HepG2 (cell line): ENCODE data around the gene NR2F6. TPM values are rescaled to one million over a fixed set of nuclear protein-coding genes. Genes with fewer than 3 reads are reported as not detected.
A peak's percentile ranks its signal among the peaks of the same experiment; 100 is the strongest.

Source experiments
- ATAC-seq: fragments of 200-7000 bp; cut with Tn5 transposase; 3 replicates; pipeline ENCODE4 v1.9.1; 2020; ENCODE audit warnings: mild to moderate bottlenecking, moderate library complexity
- BruUV-seq: library from RNA; stranded (reverse); fragments of 400-500 nt; replicated peaks from 2 replicates; lab custom pipeline; 2021; lab: Mats Ljungman, UMichigan
- CTCF ChIA-PET: fragments of 300-600 bp; formaldehyde crosslinking; extraction: SDS; loops from one replicate; lab custom pipeline; 2021; ENCODE audit warnings: low total read pairs, inconsistent platforms, low intra/inter-chr PET ratio; lab: Yijun Ruan, JAX
- POLR2A ChIA-PET: fragments of 350-600 bp; sonication (Branson Sonifier 250); formaldehyde crosslinking; loops from one replicate; lab custom pipeline; 2020; ENCODE audit warnings: antibody characterized with exemption, inconsistent platforms; lab: Yijun Ruan, JAX
- DNase-seq: peaks from one replicate; pipeline ENCODE4 v3.0.0-alpha.2; 2015; ENCODE audit warnings: low spot score
- FAIRE-seq: peaks from 3 replicates; lab custom pipeline; 2011; peaks lifted over from hg19 to GRCh38; lab: Jason Lieb, UNC
- H2AFZ ChIP-seq: one replicate; pipeline ENCODE4 v1.6.1; 2011; ENCODE audit warnings: low read length, inconsistent platforms
- H3K27ac ChIP-seq: fragments of 300-600 bp; 3 replicates; pipeline ENCODE4 v1.8.0; 2011; ENCODE audit warnings: mixed run types, mild to moderate bottlenecking, mixed read lengths, low read length, inconsistent platforms; ENCODE audit not compliant: insufficient read depth; ENCODE audit errors: extremely low read length
- H3K27me3 ChIP-seq, 2 experiments: fragments of 200-600 bp in 1 of 2; 2 replicates in 1 of 2; 3 replicates in 1 of 2; pipeline versions ENCODE4 v1.6.0 to v1.8.0; 2011; ENCODE audit warnings: low read length in 2 of 2, mild to moderate bottlenecking in 2 of 2, moderate library complexity in 2 of 2, inconsistent platforms in 1 of 2; ENCODE audit not compliant: insufficient read depth in 2 of 2, control insufficient read depth in 1 of 2
- H3K36me3 ChIP-seq, 2 experiments: fragments of 200-600 bp in 1 of 2; replicated peaks in 1 of 2; 2 replicates in 1 of 2; 3 replicates in 1 of 2; pipeline versions ENCODE4 v1.5.1 to v1.8.0; 2011; ENCODE audit warnings: low read length in 2 of 2, inconsistent platforms in 1 of 2; ENCODE audit not compliant: insufficient read depth in 2 of 2, control insufficient read depth in 1 of 2
- H3K4me1 ChIP-seq: 2 replicates; pipeline ENCODE4 v1.5.1; 2012; ENCODE audit warnings: low read length, inconsistent platforms; ENCODE audit not compliant: insufficient read depth
- H3K4me2 ChIP-seq: 2 replicates; pipeline ENCODE4 v1.6.0; 2011; ENCODE audit warnings: low read depth, low read length, inconsistent platforms
- H3K4me3 ChIP-seq, 3 experiments: fragments of 200-600 bp in 1 of 3; sonication (generic), shearing (Covaris generic) in 1 of 3; replicated peaks in 1 of 3; 2 replicates each; pipeline ENCODE4 v1.5.1; 2011 to 2016; ENCODE audit warnings: low read length in 3 of 3, inconsistent platforms in 2 of 3, low read depth in 2 of 3, mild to moderate bottlenecking in 2 of 3, control low read depth in 1 of 3, mixed read lengths in 1 of 3; ENCODE audit not compliant: insufficient read depth in 1 of 3
- H3K79me2 ChIP-seq: one replicate; pipeline ENCODE4 v1.6.1; 2011; ENCODE audit warnings: low read length, inconsistent platforms; ENCODE audit not compliant: insufficient read depth
- H3K9ac ChIP-seq: 2 replicates; pipeline ENCODE4 v1.6.0; 2011; ENCODE audit warnings: mild to moderate bottlenecking, low read depth, low read length, inconsistent platforms; ENCODE audit not compliant: insufficient read depth
- H3K9me3 ChIP-seq: 2 replicates; pipeline ENCODE4 v1.5.1; 2012; ENCODE audit warnings: mild to moderate bottlenecking, low read length
- H4K20me1 ChIP-seq: 2 replicates; pipeline ENCODE4 v1.6.0; 2011; ENCODE audit warnings: inconsistent platforms, mild to moderate bottlenecking, low read length, moderate library complexity; ENCODE audit not compliant: insufficient read depth
- CCAR2 ChIP-seq: fragments of 200-400 bp; formaldehyde crosslinking; optimal IDR thresholded peaks from 2 replicates; pipeline ENCODE3; 2018; ENCODE audit warnings: low read depth, mild to moderate bottlenecking, low read length, moderate library complexity
- EED ChIP-seq: sonication (generic); formaldehyde crosslinking; IDR thresholded peaks from 2 replicates; pipeline ENCODE4 v1.5.0; 2020; ENCODE audit warnings: mild to moderate bottlenecking, missing genetic modification reagents
- ETS1 ChIP-seq: sonication (generic); formaldehyde crosslinking; IDR thresholded peaks from 2 replicates; pipeline ENCODE4 v1.4.0; 2020; ENCODE audit warnings: missing genetic modification reagents
- HNRNPL ChIP-seq: fragments of 200-400 bp; formaldehyde crosslinking; IDR thresholded peaks from 2 replicates; pipeline ENCODE4 v1.6.1; 2017; ENCODE audit warnings: mild to moderate bottlenecking, low read depth, low read length
- KLF15 ChIP-seq: sonication (generic); formaldehyde crosslinking; IDR thresholded peaks from 2 replicates; pipeline ENCODE4 v1.8.1; 2023; ENCODE audit warnings: borderline replicate concordance, mild to moderate bottlenecking, inconsistent platforms, missing genetic modification reagents, mixed read lengths
- MATR3 ChIP-seq: sonication (generic); formaldehyde crosslinking; IDR thresholded peaks from 2 replicates; pipeline ENCODE4 v1.4.0; 2020; ENCODE audit warnings: missing genetic modification reagents
- PAF1 ChIP-seq: IDR thresholded peaks from 2 replicates; pipeline ENCODE4 v1.6.1; 2016; ENCODE audit warnings: missing genetic modification reagents, missing compliant biosample characterization
- RAD21 ChIP-seq: fragments of 450-650 bp; formaldehyde crosslinking; IDR thresholded peaks from 2 replicates; pipeline ENCODE4 v1.5.0; 2020; ENCODE audit warnings: mild to moderate bottlenecking
- RFX3 ChIP-seq: IDR thresholded peaks from 2 replicates; pipeline ENCODE4 v1.6.1; 2016; ENCODE audit warnings: missing biosample characterization, missing genetic modification reagents
- RFX5 ChIP-seq: IDR thresholded peaks from 2 replicates; pipeline ENCODE4 v1.6.1; 2011; ENCODE audit warnings: low read depth, low read length, improper control_type of control experiment
- TCF12 ChIP-seq, 2 experiments: fragments of 450-650 bp in 1 of 2; sonication (generic) in 1 of 2; formaldehyde crosslinking in 1 of 2; IDR thresholded peaks; 2 replicates each; pipeline versions ENCODE4 v1.6.1 to v1.8.0; 2017 to 2022; ENCODE audit warnings: antibody characterized with exemption in 1 of 2, mild to moderate bottlenecking in 1 of 2, missing genetic modification reagents in 1 of 2, moderate library complexity in 1 of 2
- TRIM24 ChIP-seq: sonication (generic); formaldehyde crosslinking; IDR thresholded peaks from 2 replicates; pipeline ENCODE4 v1.8.0; 2022; ENCODE audit warnings: mild to moderate bottlenecking, missing genetic modification reagents
- ZNF33A ChIP-seq: sonication (generic); formaldehyde crosslinking; IDR thresholded peaks from 2 replicates; pipeline ENCODE4 v1.5.1; 2020; ENCODE audit warnings: missing genetic modification reagents, mild to moderate bottlenecking, moderate library complexity, borderline replicate concordance
- ZNF343 ChIP-seq: sonication (generic); formaldehyde crosslinking; IDR thresholded peaks from 2 replicates; pipeline ENCODE4 v1.4.0; 2020; ENCODE audit warnings: mild to moderate bottlenecking, missing genetic modification reagents
- ZNF460 ChIP-seq: sonication (generic); formaldehyde crosslinking; IDR thresholded peaks from 2 replicates; pipeline ENCODE4 v1.5.1; 2020; ENCODE audit warnings: missing genetic modification reagents, mild to moderate bottlenecking, borderline replicate concordance
- ZNF512B ChIP-seq: sonication (generic); formaldehyde crosslinking; IDR thresholded peaks from 2 replicates; pipeline ENCODE4 v1.5.1; 2020; ENCODE audit warnings: missing genetic modification reagents, mild to moderate bottlenecking, borderline replicate concordance
- ZNF558 ChIP-seq: sonication (generic); formaldehyde crosslinking; IDR thresholded peaks from 2 replicates; pipeline ENCODE4 v1.9.0; 2022; ENCODE audit warnings: mild to moderate bottlenecking, missing genetic modification reagents, borderline replicate concordance
- ZNF569 ChIP-seq: sonication (generic); formaldehyde crosslinking; IDR thresholded peaks from 2 replicates; pipeline ENCODE4 v1.5.0; 2020; ENCODE audit warnings: mild to moderate bottlenecking, missing genetic modification reagents, moderate library complexity, borderline replicate concordance
- ZNF747 ChIP-seq: sonication (generic); formaldehyde crosslinking; IDR thresholded peaks from 2 replicates; pipeline ENCODE4 v1.8.1; 2023; ENCODE audit warnings: missing genetic modification reagents, mild to moderate bottlenecking, borderline replicate concordance
- WGBS: methylation state at CpG from one replicate; pipeline ENCODE4 v1.1.6; 2017; ENCODE audit warnings: low lambda C conversion rate; 5-methylcytosine and 5-hydroxymethylcytosine counted together
- in situ Hi-C: cut with HindIII; loops from 2 replicates; pipeline ENCODE4 v1.10.0; 2017; ENCODE audit warnings: low pct_unique_long_range_greater_than_20kb; ENCODE audit not compliant: extremely low pct_ligation_motif_present
- intact Hi-C: fragments of 100-400 bp; cut with micrococcal nuclease; formaldehyde crosslinking; loops from one replicate; pipeline ENCODE4 v1.10.0; 2022; ENCODE audit not compliant: unreplicated experiment
- polyA plus RNA-seq, 8 experiments: library from polyadenylated mRNA; depleted of rRNA in 3 of 8; stranded (reverse) in 7 of 8; unstranded in 1 of 8; fragments of >200 nt; fragmentation: Illumina TruSeq in 4 of 8; extraction: Trizol in 4 of 8; gene quantifications; 2 replicates each; pipeline versions ENCODE4 v1.2.1 to v1.2.3, GENCODE V29; 2011 to 2016; ENCODE audit warnings: low read depth in 4 of 8, missing spikeins in 1 of 8, mixed read lengths in 1 of 8; ENCODE audit not compliant: insufficient read depth in 1 of 8
- total RNA-seq, 5 experiments: library from RNA; depleted of rRNA; stranded (reverse); fragments of >200 nt; fragmentation: Illumina TruSeq; extraction: Trizol; gene quantifications; 2 replicates each; pipeline ENCODE4 v1.2.3, GENCODE V29; 2016; ENCODE audit warnings: low read depth in 1 of 5

Gene NR2F6
- total and polyA plus RNA-seq, 2 of the 13 experiments (the other 11 are each of a cell fraction or from before 2014, with no cell fraction given): 30.9 to 72.4 TPM

- TF ChIP-seq ZNF558: peak; percentile 59; the same call in 1 of the 2 replicates
- 0 out of 2 replicates have a peak, but pooled peaks have one; percentile 34 for TF ChIP-seq HNRNPL
These were observed 3.1 kb downstream of the NR2F6 start (continued) for GRCh38 chr19:17242431-17243208.

GRCh38 chr19:17240826-17241399 is 4.8 kb downstream of the NR2F6 start:
- intact Hi-C loops: no loop called here
- H3K4me1 ChIP-seq: peaks cover 69% of the 10 kb centered on the region
- ChIA-PET POLR2A (interaction anchor here (1.2 to 9.0 kb wide), 8 partner anchors 8 to 35 kb away, joined by 3 to 178 read pairs (median 14); partner anchors contain the start of genes BABAM1, OCEL1 and USE1), CTCF (no interaction called here)
- H3K4me2 ChIP-seq: peak overlapping the region; percentile 70
- in situ Hi-C loops: no loop called here
- peak overlapping the region; percentile 11 to 57 (median 34); a peak in 4 of 6 replicates for H3K4me3 ChIP-seq
- no peaks in the 10 kb centered on the region for H3K9me3 ChIP-seq
- peak overlapping the region; percentile 48 for H3K9ac ChIP-seq
- ATAC-seq: no peak
- 75% methylated on average over 6 of the region's 6 CpGs for WGBS
- no peak for DNase-seq
- peak overlapping the region; percentile 82 for H3K27ac ChIP-seq
- no peaks in the 10 kb centered on the region for H3K27me3 ChIP-seq
- FAIRE-seq: no peak
- peaks cover 61% of the 10 kb centered on the region for H3K79me2 ChIP-seq
- peaks cover 10 to 17% of the 10 kb centered on the region in 2 experiments; a peak in 4 of 5 replicates for H3K36me3 ChIP-seq
- BruUV-seq: no TSS peak
- peaks cover 27% of the 10 kb centered on the region; the same call in 1 of the 2 replicates for H4K20me1 ChIP-seq
- no peak overlapping the region for H2AFZ ChIP-seq
- TF ChIP-seq RAD21 (CRISPR knock-in tag) (no peak), KLF15 (no peak), TRIM24 (CRISPR knock-in tag) (no peak), ZNF343 (no peak), ZNF747 (CRISPR knock-in tag) (no peak), CCAR2 (no peak), ZNF33A (CRISPR knock-in tag) (no peak), EED (no peak), PAF1 (CRISPR knock-in tag) (no peak), TCF12 (IDR thresholded peaks at IDR 0.05) (no peak), TCF12 (CRISPR knock-in tag; IDR thresholded peaks at IDR 0.05) (no peak), ETS1 (no peak), MATR3 (CRISPR knock-in tag) (no peak), ZNF460 (CRISPR knock-in tag) (no peak), ZNF569 (CRISPR knock-in tag) (no peak), RFX3 (no peak), ZNF512B (no peak), RFX5 (no peak)
